Measurements from ENCODE around the gene IST1.
"Not testable (repeated sequence)": the region's sequence is repeated elsewhere in the genome, so short reads cannot be mapped to it uniquely, and the experiment has no call there.

Gene IST1

GRCh38 chr16:71882505-71883167, 12.7 kb upstream of the IST1 start:
- peak; percentile 43 to 69 for DNase-seq

GRCh38 chr16:71883168-71883848, 12.0 kb upstream of the IST1 start:
- peak; percentile 60 for DNase-seq

- DNase-seq, result peak; percentile 68 to 72
These were observed 11.3 kb upstream of the IST1 start, which contains the start of gene ZNF821 for GRCh38 chr16:71883849-71884638. TSS of gene ZNF821 (minus strand) at chr16:71884182. CDS start at chr16:71879946, 4,236 bp downstream.

GRCh38 chr16:71885261-71885650, 10.1 kb upstream of the IST1 start:
- no peak for DNase-seq

GRCh38 chr16:71889147-71889546, 6.2 kb upstream of the IST1 start:
- DNase-seq, result no peak

GRCh38 chr16:71893888-71894228, 1.5 kb upstream of the IST1 start:
- DNase-seq, result no peak

- peak; percentile 12 to 25 for DNase-seq
These were observed 956 bp upstream of the IST1 start for GRCh38 chr16:71894229-71894920.

GRCh38 chr16:71895679-71896365, 491 bp downstream of the IST1 start:
- peak; percentile 26 to 27 for DNase-seq

- DNase-seq, result no peak
These were observed 1.5 kb downstream of the IST1 start for GRCh38 chr16:71896764-71897368.

- no peak for DNase-seq
These were observed 3.8 kb downstream of the IST1 start for GRCh38 chr16:71899171-71899570.

- no peak for DNase-seq
These were observed 7.5 kb downstream of the IST1 start for GRCh38 chr16:71902656-71903365.

GRCh38 chr16:71903608-71904007, 8.3 kb downstream of the IST1 start:
- no peak for DNase-seq

GRCh38 chr16:71904239-71904638, 8.9 kb downstream of the IST1 start:
- DNase-seq, result no peak

- not testable (repeated sequence) for DNase-seq
These were observed 10.4 kb downstream of the IST1 start for GRCh38 chr16:71905765-71906164.

GRCh38 chr16:71911121-71911520, 15.8 kb downstream of the IST1 start:
- DNase-seq, result no peak

- no peak for DNase-seq
These were observed 17.4 kb downstream of the IST1 start for GRCh38 chr16:71912534-71913275.

- no peak for DNase-seq
These were observed 19.5 kb downstream of the IST1 start for GRCh38 chr16:71914802-71915201.

- DNase-seq, result no peak
These were observed 20.0 kb downstream of the IST1 start for GRCh38 chr16:71915350-71915749.

- no peak for DNase-seq
These were observed 21.1 kb downstream of the IST1 start for GRCh38 chr16:71916397-71916920.

GRCh38 chr16:71917900-71918299, 22.6 kb downstream of the IST1 start:
- DNase-seq, result no peak

Data from stimulated activated CD4-positive, alpha-beta T cell treated with anti-CD3 and anti-CD28 coated beads, Interleukin-4, amount 100 ng/mL, for 4 hours (primary cell).